MM.1S (cell line): ENCODE results near the gene NFYA.

ENCODE experiments used
- CTCF ChIP-seq: fragments of 300-600 bp; sonication (generic); IDR thresholded peaks from 2 replicates; pipeline ENCODE4 v1.5.1; 2016; ENCODE audit warnings: antibody characterized with exemption, low read length, mixed read lengths
- EZH2 ChIP-seq: fragments of 300-600 bp; sonication (generic); optimal IDR thresholded peaks from 2 replicates; pipeline ENCODE3; 2017; ENCODE audit warnings: low read depth, mild to moderate bottlenecking, antibody characterized with exemption, low read length, mixed read lengths
- EZH2phosphoT487 ChIP-seq: fragments of 300-600 bp; sonication (generic); IDR thresholded peaks from 2 replicates; pipeline ENCODE4 v1.6.1; 2018; ENCODE audit warnings: antibody characterized with exemption, low read length

DNA sequence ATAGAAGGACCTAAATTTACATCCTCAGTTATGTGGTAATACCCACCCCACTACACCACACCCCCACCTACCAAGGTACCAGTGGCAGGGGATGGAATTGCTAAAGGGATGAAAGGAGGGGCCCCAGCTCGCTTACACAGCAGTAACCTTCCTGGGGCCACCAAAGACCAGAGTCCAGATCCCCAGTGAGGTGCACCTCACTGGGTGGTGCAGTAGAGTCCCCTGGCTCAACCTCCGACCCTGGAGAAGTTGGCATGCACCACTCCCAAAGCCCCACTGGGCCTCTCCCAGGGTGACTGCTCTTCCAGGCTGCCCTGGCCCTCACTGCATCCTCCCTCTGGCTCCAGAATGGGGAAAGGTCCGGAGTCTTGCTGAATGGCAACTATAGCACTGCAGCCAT, 34.6 kb upstream of the NFYA start:
- TF ChIP-seq CTCF (no peak), EZH2phosphoT487 (no peak), EZH2 (no peak)
